WERI-Rb-1 (cell line): ENCODE results near the gene UGCG.
A peak's percentile ranks its signal among the peaks of the same experiment; 100 is the strongest.
"Not testable (repeated sequence)": the region's sequence is repeated elsewhere in the genome, so short reads cannot be mapped to it uniquely, and the experiment has no call there.

Source experiments
- DNase-seq: peaks from one replicate; pipeline ENCODE4 v3.0.0-alpha.2; 2020
- H3K27ac ChIP-seq: fragments of 250-450 bp; sonication (Bioruptor Pico); 2 replicates; pipeline ENCODE4 v1.5.1; 2020; ENCODE audit warnings: mild to moderate bottlenecking, moderate library complexity
- H3K27me3 ChIP-seq: fragments of 250-450 bp; sonication (Bioruptor Pico); 2 replicates; pipeline ENCODE4 v1.5.1; 2021; ENCODE audit warnings: mild to moderate bottlenecking, low read depth, moderate library complexity; ENCODE audit not compliant: insufficient read depth, severe bottlenecking
- H3K36me3 ChIP-seq: fragments of 250-450 bp; sonication (Bioruptor Pico); 2 replicates; pipeline ENCODE4 v1.5.1; 2020; ENCODE audit warnings: mild to moderate bottlenecking, moderate library complexity
- H3K4me3 ChIP-seq: 2 replicates; pipeline ENCODE4 v1.5.1; 2011; ENCODE audit warnings: low read depth, mild to moderate bottlenecking, control low read depth, low read length
- H3K9me3 ChIP-seq: fragments of 250-450 bp; sonication (Bioruptor Pico); 2 replicates; pipeline ENCODE4 v1.5.1; 2021; ENCODE audit warnings: mild to moderate bottlenecking, moderate library complexity; ENCODE audit not compliant: severe bottlenecking
- TF ChIP-seq, protein P1 (sequence below): IDR thresholded peaks from 2 replicates; pipeline ENCODE4 v1.5.1; 2011; ENCODE audit warnings: low read depth, mild to moderate bottlenecking, control low read depth, inconsistent platforms, low read length

UGCG gene

DNA sequence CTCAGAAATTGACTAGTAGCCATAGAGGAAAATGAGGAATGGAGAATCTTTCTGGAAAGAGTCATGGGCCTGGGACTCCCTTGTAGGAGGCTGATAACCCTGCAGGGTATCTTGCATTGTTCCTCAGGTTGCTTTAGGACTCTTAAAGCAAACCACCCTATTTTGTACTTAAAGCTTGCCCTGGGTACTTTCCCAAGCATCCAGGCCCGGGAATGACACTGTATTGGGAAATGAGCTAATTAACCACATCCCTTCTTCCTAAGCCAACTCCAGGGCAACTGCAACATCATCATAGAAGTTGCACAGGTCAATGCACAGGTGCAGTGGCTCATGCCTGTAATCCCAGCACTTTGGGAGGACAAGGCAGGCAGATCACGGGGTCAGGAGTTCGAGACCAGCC, 55.9 kb downstream of the UGCG start:
- no peak overlapping the region for H3K4me3 ChIP-seq
- no peak for DNase-seq
- TF ChIP-seq, protein P1, sequence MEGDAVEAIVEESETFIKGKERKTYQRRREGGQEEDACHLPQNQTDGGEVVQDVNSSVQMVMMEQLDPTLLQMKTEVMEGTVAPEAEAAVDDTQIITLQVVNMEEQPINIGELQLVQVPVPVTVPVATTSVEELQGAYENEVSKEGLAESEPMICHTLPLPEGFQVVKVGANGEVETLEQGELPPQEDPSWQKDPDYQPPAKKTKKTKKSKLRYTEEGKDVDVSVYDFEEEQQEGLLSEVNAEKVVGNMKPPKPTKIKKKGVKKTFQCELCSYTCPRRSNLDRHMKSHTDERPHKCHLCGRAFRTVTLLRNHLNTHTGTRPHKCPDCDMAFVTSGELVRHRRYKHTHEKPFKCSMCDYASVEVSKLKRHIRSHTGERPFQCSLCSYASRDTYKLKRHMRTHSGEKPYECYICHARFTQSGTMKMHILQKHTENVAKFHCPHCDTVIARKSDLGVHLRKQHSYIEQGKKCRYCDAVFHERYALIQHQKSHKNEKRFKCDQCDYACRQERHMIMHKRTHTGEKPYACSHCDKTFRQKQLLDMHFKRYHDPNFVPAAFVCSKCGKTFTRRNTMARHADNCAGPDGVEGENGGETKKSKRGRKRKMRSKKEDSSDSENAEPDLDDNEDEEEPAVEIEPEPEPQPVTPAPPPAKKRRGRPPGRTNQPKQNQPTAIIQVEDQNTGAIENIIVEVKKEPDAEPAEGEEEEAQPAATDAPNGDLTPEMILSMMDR = no peak

DNA sequence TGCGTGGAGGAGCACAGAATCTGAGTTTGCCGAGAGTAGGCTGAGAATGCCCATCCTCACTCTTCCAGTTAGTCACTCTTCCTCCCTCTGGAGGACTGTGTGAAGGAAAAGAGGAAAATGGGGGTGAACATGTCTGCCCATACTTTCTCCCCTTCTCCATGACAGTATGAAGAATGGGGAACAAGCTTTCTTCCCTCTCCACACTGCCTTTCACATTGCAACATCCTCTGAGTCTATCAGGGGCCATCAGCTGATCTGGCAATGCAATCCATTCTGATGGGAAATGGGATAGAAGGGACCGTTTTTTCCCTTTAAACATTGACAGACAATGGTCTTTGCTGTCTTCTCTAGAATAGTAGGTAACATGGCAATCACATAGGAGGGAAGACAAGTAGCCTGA, 56.8 kb downstream of the UGCG start:
- Histone ChIP-seq H3K9me3 (no peaks in the 10 kb centered on the region), H3K27me3 (no peaks in the 10 kb centered on the region), H3K4me3 (no peak overlapping the region), H3K27ac (peak overlapping the region; percentile 7), H3K36me3 (no peaks in the 10 kb centered on the region)
- no peak for DNase-seq
- TF ChIP-seq, protein P1 = no peak

More for the DNA sequence above, 55.9 kb downstream of the UGCG start:
- H3K36me3 ChIP-seq = no peaks in the 10 kb centered on the region
- no peaks in the 10 kb centered on the region for H3K9me3 ChIP-seq
- no peaks in the 10 kb centered on the region for H3K27me3 ChIP-seq
- H3K27ac ChIP-seq = no peak overlapping the region

DNA sequence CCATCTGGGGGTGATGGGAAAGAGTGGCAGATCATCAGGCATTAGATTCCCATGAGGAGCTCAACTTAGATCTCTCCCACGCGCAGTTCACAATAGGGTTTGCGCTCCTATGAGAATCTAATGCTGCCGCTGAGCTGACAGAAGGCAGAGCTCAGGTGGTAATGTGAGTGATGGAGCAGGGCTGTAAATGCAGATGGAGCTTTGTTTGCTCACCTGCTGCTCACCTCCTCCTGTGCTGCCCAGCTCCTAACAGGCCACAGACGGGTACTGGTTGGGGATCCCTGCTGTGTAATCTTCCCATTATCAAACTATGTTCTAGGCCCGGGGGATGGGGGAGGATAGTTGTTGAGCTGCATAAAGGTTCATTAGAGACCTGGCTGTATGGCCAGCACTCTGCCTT, 58.4 kb downstream of the UGCG start:
- Histone ChIP-seq H3K27me3 (no peaks in the 10 kb centered on the region), H3K36me3 (no peaks in the 10 kb centered on the region), H3K4me3 (no peak overlapping the region), H3K9me3 (no peaks in the 10 kb centered on the region), H3K27ac (peak overlapping the region; percentile 47)
- peak; percentile 79 for DNase-seq
- TF ChIP-seq, protein P1 = no peak

DNA sequence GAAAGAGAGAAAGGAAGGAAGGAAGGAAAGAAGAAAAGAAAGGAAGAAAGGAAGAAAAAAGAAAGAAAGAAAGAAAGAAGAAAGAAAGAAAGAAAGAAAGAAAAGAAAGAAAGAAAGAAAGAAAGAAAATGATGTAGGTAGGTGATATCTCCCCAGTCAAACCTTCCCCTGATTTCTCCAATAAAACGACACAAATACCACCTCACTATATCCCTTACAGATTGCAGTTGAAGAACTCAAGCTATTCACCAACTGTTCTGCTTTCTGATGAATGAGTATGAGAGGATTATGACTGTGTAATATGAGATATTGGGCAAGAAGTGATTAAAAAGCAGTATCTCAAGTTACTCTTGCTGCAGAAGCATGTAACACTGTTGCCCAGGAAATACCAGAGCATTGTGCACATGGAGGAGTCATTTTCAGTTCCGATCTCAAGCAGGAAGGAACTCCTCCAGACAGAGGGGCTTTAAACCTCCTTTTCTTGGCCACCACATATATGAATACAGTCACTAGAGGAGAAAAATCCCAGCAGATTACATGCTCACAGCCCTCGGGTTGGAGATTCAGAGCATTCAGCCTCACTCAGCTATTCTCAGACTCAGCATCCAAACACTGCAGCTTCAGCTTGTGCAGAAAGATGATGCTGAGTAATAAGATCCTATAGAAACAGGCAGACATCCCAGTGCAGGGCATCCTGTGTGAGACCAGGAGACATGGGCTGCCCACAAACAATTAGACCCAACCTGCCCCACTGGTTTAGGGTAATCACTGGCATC, 61.4 kb downstream of the UGCG start:
- no peaks in the 10 kb centered on the region for H3K36me3 ChIP-seq
- peak overlapping the region; percentile 33; the same call in 1 of the 2 replicates for H3K27ac ChIP-seq
- no peak for DNase-seq
- H3K9me3 ChIP-seq = no peaks in the 10 kb centered on the region
- TF ChIP-seq, protein P1 = no peak
- peak overlapping the region; percentile 19 for H3K4me3 ChIP-seq
- no peaks in the 10 kb centered on the region for H3K27me3 ChIP-seq

DNA sequence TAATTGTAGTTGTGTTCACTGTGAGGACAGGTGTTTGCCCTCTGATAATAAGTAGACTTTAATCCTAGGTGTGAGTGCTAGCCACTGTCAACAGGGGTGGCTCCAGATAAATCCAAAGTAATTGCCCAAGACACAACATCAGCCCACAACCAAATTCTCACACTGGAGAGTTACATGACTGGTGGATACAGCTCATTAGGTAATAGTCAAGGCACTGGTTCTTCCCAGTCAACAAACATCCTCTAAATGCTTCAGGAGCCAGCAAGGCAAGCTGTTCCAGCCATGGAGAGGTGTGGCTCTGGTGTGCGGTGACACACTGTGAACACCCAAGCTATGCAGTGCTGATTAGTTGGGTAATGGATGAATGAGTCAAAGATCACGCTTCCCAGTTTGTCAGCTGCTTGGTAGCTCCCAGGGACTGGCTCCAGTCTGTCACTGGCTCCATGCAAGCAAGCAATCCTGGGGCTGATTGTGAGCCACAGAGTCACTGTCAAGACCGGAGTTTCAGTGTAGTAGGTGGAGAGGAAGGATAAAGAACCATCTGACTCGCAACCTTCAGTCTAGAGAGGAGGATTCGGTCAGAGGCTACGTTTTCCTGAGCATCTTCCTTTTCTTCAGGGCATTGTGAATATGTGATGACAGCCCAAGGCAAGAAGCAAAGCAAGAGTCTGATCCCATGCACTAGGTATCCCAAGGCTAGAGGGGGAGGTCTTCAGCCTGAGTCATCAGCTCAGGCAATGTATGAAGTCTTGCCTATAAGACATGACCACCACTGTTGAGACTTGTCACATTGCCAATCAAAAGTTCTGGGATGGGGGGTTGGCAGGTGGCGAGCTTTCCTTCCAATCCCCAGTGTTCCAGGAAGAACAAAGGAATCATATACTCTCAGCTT, 63.1 kb downstream of the UGCG start:
- no peaks in the 10 kb centered on the region for H3K9me3 ChIP-seq
- H3K36me3 ChIP-seq = no peaks in the 10 kb centered on the region
- H3K27ac ChIP-seq = no peak overlapping the region
- DNase-seq = no peak
- no peak overlapping the region for H3K4me3 ChIP-seq
- TF ChIP-seq, protein P1 = no peak
- no peaks in the 10 kb centered on the region for H3K27me3 ChIP-seq

DNA sequence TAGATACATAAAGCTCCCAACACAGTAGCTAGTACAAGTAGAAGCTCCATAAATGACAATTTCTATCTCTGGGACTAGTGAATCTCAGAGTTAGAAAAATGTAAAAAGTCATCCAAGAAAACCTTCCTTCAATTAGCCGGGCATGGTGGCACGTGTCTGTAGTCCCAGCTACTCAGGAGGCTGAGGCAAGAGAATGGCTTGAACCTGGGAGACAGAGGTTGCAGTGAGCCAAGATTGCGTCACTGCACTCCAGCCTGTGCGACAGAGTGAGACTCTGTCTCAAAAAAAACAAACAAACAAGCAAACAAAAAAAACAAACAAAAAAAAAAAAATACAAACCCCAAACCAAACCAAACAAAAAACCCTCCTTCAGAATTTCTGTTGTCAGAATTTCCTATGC, 63.9 kb downstream of the UGCG start:
- H3K27ac ChIP-seq, H3K9me3 ChIP-seq, DNase-seq, H3K27me3 ChIP-seq, H3K4me3 ChIP-seq, H3K36me3 ChIP-seq: not testable (repeated sequence)
